ENCODE measurements around the gene ADAMTS13. TPM values are rescaled to one million over a fixed set of nuclear protein-coding genes. Genes with fewer than 3 reads are reported as not detected.

ADAMTS13 gene
- total RNA-seq, 4 donors from 2014 or later = 1.0 to 2.2 (median 1.4) TPM

- ATAC-seq (no peak), DNase-seq (no peak)
- Histone ChIP-seq H3K27me3 (no peaks in the 10 kb centered on the region), H3K4me1 (peaks cover 17 to 25% of the 10 kb centered on the region in 2 donors), H3K36me3 (no peaks in the 10 kb centered on the region), H3K9me3 (no peaks in the 10 kb centered on the region), H3K4me3 (no peak overlapping the region), H3K27ac (no peak overlapping the region)
- in situ Hi-C loops (cut with MboI; ENCODE audit: low sequenced_read_pairs in 4 of 4) = no loop called here
- TF ChIP-seq, protein P1, sequence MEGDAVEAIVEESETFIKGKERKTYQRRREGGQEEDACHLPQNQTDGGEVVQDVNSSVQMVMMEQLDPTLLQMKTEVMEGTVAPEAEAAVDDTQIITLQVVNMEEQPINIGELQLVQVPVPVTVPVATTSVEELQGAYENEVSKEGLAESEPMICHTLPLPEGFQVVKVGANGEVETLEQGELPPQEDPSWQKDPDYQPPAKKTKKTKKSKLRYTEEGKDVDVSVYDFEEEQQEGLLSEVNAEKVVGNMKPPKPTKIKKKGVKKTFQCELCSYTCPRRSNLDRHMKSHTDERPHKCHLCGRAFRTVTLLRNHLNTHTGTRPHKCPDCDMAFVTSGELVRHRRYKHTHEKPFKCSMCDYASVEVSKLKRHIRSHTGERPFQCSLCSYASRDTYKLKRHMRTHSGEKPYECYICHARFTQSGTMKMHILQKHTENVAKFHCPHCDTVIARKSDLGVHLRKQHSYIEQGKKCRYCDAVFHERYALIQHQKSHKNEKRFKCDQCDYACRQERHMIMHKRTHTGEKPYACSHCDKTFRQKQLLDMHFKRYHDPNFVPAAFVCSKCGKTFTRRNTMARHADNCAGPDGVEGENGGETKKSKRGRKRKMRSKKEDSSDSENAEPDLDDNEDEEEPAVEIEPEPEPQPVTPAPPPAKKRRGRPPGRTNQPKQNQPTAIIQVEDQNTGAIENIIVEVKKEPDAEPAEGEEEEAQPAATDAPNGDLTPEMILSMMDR (IDR thresholded peaks at IDR 0.05 in 4 of 5, conservative IDR thresholded peaks at IDR 0.05 in 1 of 5) = no peak
- TF ChIP-seq POLR2A (IDR thresholded peaks at IDR 0.05) = no peak
- intact Hi-C loops (cut with DNase I; ENCODE audit: low total_unique reads) = loop anchor here (1.0 to 10.0 kb wide), 4 partner anchors 21 to 647 kb away; partner anchors contain the start of genes BRD3OS, REXO4, SURF1 and SURF2
Observed at GRCh38 chr9:133377721-133378216, 44.4 kb upstream of the ADAMTS13 start.

DNA sequence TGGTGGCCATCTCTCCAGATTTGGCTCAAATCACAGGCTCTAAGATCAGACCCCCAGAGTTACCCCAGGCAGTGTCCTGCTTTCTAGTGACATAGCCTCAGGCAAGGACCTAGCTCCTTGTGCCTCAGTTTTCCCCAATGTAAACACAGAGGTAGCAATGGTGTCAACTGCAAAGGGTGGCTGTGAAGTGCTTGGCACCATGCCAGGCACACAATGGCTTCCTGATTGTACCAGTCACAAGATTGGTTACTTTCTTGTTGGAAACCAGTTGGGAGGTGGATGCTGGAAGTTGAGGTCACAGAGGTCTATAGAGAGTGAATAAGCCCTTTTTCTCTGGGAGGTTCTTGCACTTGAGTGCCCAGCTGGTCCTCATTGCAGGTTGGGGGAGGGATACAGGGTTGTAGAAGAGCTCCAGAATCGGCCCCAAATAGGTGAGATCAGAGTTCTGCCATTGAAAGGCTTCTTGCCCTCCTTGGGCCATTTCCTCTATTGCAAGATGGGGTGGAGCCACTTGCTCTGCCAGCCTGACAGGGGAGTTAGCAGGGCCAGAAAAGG is 43.7 kb upstream of the ADAMTS13 start:
- Histone ChIP-seq H3K4me1 (peaks cover 16 to 19% of the 10 kb centered on the region in 2 donors), H3K27ac (no peak overlapping the region), H3K9me3 (no peaks in the 10 kb centered on the region), H3K4me3 (no peak overlapping the region), H3K36me3 (no peaks in the 10 kb centered on the region), H3K27me3 (no peaks in the 10 kb centered on the region)
- ATAC-seq (no peak), DNase-seq (no peak)
- no peak for TF ChIP-seq POLR2A (IDR thresholded peaks at IDR 0.05)
- TF ChIP-seq, protein P1 (IDR thresholded peaks at IDR 0.05 in 4 of 5, conservative IDR thresholded peaks at IDR 0.05 in 1 of 5) = no peak
- in situ Hi-C loops (cut with MboI; ENCODE audit: low sequenced_read_pairs in 4 of 4) = no loop called here
- intact Hi-C loops (cut with DNase I; ENCODE audit: low total_unique reads) = loop anchor here (5.0 to 10.0 kb wide), 2 partner anchors 39 to 646 kb away; partner anchors contain the start of genes BRD3OS and REXO4

DNA sequence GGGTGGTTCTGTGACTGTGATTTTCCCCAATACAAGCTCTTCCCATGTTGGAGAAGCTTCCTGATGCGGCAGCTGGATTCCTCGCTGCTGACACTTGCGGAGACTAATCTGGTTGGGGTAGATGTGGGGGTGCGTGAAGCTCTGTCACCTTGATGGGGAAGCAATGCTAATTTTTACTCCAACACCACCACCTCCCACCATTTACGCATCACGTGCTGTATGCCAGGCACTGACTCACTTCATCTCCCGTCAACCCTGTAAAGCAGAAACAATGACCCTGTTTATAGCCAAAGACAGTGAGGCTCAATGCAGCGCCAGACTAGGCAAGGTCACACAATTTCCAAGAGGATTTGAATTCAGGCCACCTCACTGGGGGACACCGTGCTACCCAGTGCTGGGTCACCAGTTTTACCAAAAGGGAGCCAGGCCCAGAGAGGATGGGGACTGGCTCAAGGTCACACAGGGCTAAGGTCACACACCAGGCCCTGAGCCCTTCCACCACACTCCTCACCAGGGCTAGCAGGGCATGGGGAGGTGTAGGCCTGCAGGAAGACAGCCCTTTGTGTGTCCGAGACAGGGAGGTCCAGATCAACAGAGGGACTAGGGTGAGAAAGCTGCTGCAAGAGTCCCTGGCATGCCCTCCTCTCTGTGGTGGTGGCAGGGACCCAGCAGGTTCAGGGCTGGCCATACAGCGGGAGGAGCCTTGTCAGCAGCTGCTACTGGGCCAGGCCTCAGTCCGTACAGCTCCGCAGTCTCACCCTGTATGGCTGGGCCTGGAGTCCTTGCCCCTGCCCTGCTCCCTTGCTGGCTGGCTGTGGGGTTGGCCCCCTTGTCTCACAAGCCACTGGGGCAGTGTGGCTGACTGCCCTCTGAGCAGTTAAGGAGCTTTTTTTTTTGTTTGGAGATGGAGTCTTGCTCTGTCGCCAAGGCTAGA is 42.7 kb upstream of the ADAMTS13 start:
- intact Hi-C loops (cut with DNase I; ENCODE audit: low total_unique reads) = loop anchor here (5.0 to 10.0 kb wide), 2 partner anchors 38 to 645 kb away; partner anchors contain the start of genes BRD3OS and REXO4
- DNase-seq = no peak
- no peak overlapping the region for H3K27ac ChIP-seq
- no peaks in the 10 kb centered on the region for H3K27me3 ChIP-seq
- H3K9me3 ChIP-seq = no peaks in the 10 kb centered on the region
- in situ Hi-C loops (cut with MboI; ENCODE audit: low sequenced_read_pairs in 4 of 4) = no loop called here
- H3K4me1 ChIP-seq = peaks cover 10 to 12% of the 10 kb centered on the region in 2 donors
- no peak for TF ChIP-seq POLR2A (IDR thresholded peaks at IDR 0.05)
- TF ChIP-seq, protein P1 (IDR thresholded peaks at IDR 0.05 in 4 of 5, conservative IDR thresholded peaks at IDR 0.05 in 1 of 5) = no peak
- no peak overlapping the region for H3K4me3 ChIP-seq
- no peaks in the 10 kb centered on the region for H3K36me3 ChIP-seq
- no peak for ATAC-seq

GRCh38 chr9:133380734-133381133 is 41.4 kb upstream of the ADAMTS13 start:
- Histone ChIP-seq H3K9me3 (no peaks in the 10 kb centered on the region), H3K36me3 (no peaks in the 10 kb centered on the region), H3K27me3 (no peaks in the 10 kb centered on the region), H3K4me3 (no peak overlapping the region), H3K4me1 (peaks cover 5% of the 10 kb centered on the region in 2 donors), H3K27ac (no peak overlapping the region)
- TF ChIP-seq, protein P1 (IDR thresholded peaks at IDR 0.05 in 4 of 5, conservative IDR thresholded peaks at IDR 0.05 in 1 of 5) = no peak
- ATAC-seq = no peak
- intact Hi-C loops (cut with DNase I; ENCODE audit: low total_unique reads) = no loop called here
- in situ Hi-C loops (cut with MboI; ENCODE audit: low sequenced_read_pairs in 4 of 4) = no loop called here
- DNase-seq = no peak
